HG03060 (cell line): ENCODE data around the gene NCSTN.

Source experiments
- ATAC-seq: cut with Tn5 transposase; IDR thresholded peaks from one replicate; pipeline ENCODE4 v1.9.1; 2021; ENCODE audit warnings: low read depth, moderate number of reproducible peaks; ENCODE audit not compliant: unreplicated experiment

Gene NCSTN

DNA sequence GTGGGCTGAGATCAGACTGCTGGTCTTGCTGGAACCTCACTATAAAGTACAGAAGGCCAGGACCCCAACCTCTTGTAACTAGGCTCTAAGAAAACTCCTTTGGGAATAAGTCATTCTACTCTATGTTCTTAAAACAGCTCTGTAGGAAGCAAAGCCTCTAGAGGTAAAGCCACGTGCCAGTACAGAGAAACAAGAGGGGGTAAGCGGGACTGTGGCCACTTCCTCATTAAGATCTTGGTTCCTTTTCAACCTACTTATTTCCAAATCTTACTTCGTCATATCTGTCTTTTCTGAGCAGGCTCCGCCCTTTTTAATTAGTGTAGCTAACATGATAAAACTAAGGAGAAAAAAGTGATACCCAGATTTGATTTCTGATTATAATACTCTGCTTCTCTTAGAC, 3.8 kb downstream of the NCSTN start:
- no peak for ATAC-seq

DNA sequence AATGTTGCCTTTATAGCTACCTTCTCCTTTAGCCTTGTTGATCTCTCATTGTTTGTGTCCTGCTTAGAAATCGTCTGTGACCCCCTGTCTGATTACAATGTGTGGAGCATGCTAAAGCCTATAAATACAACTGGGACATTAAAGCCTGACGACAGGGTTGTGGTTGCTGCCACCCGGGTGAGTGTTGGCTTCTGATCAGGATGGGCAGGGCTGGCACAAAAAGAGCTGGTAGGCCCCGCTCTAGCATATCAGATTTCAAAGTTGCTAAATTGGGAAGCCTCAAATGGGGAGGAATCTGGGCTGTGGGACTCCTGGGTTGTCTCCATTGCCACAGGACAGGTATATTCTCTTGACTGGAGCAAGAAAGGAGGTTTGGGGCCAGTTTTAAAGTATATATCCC, 8.4 kb downstream of the NCSTN start:
- no peak for ATAC-seq

DNA sequence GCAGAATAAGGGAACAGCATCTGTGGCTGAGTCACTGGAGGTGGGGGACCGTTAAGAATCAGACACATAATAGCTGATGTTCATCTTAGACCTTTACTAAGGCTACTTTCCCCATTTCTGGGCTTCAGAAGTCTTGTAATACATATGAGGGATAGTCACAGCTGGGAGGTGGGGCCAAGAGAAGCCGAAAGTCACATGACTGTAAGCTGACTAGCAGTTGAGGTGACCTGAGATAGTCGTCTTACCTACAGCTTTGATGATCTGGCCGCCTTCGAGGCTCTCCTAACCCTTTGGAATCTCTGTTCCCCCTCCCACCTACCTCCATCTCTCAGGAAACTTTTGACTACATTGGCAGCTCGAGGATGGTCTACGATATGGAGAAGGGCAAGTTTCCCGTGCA, 9.4 kb downstream of the NCSTN start:
- no peak for ATAC-seq

DNA sequence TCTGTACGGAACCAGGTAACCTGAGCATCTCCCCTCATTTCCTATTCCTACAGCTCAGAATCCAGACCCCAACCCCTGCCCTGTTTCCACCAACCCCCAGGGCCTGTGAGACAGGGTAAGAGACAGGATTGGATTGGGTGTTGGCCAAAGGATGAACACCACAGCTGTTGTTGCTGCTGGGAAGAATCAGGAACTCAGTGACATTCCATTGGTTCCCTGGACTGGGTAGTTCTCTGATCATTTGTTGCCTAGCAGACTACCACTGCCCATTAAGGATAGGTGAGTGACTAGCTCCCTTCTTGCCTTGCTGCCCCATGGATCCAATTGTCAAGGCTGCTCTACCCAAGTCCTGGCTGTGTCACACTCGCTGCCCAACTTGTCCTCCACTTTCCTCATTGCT, 10.0 kb downstream of the NCSTN start:
- ATAC-seq: no peak

DNA sequence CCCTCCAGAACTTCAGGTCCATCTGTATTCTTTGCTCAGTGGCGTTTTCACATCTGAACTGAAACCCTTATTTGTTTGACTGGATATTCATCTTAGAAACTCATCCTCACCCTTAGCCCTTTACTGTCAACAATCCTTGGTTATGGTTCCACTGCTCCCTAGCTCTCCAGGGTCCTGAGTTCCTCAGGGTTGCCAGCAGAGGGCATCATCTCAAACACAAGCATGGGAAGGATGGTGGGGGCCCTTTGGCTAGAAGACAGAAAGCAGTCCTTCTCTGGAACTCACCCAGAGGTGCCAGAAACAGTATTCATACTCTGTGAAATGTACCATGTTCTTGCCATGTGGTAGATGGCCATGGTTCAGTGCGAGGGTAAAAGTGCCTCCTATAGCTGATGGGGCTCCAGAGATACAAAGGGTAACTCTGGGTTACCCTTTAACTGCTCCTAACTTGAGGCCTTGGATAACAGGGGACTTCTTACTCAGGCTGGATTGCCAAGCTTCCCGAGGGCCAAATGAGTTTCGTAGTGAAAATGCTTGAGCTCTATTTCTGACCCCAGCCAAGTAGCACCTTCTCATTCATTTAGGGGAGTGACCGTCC, 11.3 kb downstream of the NCSTN start:
- ATAC-seq: no peak

DNA sequence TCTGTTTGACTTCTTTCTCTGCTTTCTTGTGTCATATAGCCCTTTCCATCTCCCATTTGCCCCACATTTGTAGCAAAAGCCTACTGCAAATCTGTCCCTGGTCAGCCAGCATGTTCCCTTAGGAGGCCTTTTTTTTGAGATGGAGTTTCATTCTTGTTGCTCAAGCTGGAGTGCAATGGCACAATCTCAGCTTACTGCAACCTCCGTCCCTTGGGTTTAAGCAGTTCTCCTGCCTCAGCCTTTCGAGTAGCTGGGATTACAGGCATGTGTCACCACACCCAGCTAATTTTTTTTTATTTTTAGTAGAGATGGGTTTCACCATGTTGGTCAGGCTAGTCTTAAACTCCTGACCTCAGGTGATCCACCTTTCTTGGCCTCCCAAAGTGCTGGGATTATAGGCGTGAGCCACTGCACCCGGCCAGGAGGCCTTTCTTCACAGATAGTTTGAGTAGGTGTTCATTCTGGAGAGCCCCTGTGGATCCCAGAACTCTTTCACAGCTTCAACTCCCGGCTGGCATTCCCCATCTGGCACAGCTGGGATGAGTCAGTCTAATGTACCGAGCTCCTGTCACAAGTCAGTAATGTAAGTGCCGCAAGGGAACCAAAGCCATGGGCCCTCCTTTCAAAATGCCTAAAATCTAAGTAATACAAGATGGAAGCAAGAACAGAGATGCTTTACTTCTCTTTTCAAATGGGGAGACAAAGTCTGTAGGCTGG, 14.3 kb downstream of the NCSTN start:
- no peak for ATAC-seq

DNA sequence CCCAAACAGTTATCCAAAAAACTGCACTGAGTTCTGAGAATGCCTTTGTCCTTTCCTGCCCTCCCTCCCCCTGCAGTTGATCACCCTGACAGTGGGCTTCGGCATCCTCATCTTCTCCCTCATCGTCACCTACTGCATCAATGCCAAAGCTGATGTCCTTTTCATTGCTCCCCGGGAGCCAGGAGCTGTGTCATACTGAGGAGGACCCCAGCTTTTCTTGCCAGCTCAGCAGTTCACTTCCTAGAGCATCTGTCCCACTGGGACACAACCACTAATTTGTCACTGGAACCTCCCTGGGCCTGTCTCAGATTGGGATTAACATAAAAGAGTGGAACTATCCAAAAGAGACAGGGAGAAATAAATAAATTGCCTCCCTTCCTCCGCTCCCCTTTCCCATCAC, 14.9 kb downstream of the NCSTN start:
- no peak for ATAC-seq

DNA sequence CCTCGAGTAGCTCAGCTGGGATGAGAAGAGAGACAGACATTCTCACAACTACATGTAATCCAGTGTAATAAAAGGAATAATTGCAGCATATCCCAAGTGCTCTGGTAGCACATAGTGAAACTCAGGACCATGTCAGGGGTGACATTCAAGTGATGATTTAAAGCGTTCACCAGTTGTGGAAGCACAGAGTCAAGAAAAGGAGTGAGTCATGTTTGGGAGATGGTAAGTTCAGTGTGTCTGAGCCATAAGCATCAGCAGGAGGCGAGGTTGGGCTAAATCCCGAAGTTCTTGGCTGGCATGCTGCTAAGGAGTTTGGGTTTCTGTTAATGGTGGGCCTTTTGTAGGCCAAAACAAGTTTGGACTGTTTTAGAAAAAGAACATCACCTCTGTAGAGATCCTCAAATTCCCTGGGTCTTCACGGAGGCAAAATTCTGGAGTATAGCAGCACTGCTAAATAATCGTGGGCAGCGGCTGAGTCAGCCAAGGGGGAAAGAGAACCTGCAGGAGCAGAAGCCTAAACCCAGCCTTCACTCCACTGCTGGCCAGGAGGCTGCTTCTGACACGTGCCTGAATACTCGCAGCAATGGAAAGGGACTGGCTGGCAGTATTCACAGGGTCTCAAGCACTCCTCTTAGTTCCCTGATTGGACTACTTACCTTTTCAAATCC, 16.5 kb downstream of the NCSTN start:
- no peak for ATAC-seq

DNA sequence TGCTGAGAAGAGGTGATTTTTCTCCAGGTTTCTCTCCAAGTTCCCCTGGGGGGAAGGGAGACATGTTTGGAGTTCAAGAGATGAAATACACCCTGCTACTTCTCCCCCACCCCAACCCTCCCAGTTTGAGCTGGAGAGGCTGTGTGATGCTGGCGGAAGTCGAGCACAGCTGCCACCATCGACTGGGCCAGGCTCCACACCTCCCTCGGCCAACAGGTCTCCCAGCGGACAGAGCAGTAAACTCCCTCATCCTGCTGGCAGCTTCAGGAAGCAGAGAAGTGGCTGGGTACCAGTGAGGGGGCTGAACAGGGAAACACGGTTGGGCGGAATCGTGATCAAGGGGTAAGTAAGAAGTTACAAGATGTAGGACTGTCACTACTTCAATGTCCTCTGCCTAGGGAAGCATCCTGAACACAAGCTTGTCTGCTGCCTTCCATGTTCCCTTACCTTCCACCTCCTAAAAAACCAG, 17.1 kb downstream of the NCSTN start:
- no peak for ATAC-seq

DNA sequence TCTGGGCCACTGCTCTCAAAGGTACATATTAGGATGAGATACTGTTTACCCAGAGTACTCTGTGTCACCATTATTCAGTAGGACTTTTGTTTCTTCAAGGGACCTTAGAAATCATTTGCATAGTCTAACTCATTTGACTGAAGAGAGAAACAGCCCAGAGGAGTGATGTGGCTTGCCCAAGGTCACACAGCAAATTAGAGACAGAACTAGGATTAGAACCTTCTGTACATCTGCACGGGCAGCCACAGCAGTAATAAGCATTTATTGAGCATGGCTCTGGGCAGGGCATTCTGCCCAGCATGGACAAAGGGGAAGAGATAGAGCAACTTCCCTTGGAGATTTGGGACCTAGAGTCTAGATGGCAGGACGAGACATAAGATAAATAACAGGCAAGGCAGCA, 18.0 kb downstream of the NCSTN start:
- ATAC-seq: no peak

DNA sequence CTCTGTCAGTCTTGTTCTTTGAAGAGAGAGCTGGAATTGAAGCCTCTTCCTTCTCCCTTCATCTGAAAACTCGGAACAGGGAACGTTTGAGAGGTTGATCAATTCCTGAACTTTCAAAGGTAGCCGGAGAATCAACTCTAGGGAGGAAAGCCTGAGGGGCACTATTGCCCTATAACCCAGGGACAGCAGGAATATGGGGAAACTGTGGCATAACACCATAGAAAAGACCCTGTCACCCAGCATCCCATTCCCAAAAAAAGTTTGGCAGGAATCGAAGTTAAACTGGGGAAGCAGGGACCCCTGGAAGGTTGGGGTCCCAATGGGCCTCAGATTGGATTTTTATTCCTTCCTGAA, 18.6 kb downstream of the NCSTN start:
- no peak for ATAC-seq

DNA sequence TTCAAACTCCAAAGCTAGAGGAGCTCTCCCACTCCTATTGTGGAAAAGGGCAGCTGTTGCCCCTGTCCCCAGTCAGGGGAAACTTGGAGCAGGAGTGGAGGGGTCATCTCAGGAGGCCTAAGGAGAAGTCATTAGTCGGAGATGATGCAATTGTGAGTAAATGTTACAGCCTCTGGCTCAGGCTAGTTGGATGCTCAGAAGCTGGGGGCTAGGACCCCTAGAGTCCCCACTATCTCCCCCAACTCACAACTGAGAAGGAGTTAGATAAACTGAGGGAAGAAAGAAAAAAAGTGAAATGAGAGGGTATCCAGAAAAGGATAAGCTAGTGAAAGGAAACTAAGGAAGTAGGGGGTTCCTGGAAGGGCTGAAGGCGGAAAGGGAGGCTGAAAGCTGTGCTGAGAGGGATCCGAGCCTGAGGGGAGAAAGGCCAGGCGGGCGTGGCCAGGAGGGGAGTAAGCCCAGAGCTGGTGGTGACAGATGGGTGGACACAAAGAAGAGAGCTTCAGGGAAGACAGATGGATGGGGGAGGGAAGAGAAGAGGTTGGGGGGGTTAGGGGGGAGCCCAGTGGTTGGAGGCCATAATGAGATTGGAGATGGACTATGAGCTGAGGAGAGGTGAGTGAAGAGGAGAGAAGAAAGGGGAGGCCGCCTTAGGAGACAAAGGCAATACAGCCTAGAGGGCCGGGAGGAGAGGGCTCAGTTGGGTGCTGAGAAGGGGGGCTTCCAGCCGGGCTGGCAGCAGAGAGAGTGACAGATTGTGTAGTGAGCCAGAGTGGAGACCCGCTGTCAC, 19.2 kb downstream of the NCSTN start:
- no peak for ATAC-seq

DNA sequence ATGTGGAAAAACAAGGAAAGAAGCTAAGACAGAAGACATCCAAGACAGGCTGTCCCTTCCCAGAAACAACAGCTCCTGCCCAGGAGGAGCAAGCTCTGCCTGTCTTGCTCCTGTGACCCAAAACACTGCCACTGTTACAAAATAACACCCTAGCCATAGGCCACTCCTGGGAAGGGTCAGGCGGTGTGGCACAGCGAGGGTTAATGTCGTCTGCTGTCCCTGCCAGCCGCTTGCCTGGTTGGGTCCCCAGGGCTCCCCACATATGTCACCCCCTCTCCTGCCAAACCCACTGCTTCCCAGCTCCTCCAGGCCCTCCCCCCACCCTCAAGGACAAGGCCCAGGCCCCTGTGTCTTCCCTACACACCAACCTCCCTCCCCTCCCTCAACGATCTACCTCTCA, 19.8 kb downstream of the NCSTN start:
- no peak for ATAC-seq

DNA sequence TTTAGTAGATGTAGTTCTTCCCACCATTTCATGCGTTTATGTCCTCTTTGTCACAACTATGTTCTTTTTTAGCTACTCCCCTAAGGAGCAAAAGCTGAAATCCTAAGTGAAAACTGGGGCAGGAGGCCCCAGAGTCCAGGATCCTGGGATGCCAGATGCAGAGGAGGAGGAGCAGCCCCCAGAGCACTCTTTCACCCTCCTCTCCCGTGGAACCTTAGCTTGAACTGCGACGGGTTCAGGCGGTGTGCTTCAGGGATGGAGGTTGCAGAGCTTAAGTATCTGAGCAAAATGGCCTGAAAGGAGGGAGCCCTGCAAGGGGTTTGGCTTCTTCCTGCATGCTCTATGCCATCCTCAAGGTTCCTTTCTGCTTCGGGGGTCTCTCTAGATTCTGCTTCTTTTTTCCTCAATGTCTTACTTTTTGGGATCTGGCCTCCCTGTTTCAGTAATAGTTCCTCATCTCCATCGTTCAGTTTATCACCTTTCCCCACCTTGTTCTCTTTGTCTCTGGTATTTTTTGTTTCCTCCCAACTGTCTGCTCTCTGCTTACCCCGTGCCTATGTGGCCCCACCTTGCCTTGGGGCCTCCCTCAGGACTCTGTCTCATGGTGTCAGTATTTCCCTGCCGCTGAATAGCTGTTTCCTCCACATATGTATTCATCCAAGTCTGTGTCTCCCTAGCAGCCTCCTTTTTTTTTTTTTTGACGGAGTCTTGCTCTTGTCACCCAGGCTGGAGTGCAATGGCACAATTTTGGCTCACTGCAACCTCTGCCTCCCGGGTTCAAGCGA, 21.0 kb downstream of the NCSTN start:
- ATAC-seq: no peak

DNA sequence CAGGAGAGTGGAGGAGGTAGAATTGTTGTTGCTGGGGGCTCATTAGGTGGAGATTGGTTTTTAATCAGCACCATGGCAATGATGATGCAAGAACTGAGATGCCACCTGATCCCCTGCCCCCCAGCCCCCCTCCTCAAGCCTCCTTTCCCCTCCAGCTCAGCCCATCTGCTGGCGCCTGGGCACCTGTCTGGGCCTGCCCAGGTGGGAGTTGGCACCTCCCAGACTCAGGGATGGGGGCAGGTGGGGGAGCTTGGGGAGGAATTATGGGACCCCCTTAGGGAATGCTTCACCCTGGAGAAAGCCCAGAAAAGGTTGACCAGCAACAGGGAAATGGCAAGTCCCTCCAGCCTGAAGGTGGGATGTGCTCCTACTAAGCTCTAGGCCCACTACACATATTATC, 22.1 kb downstream of the NCSTN start:
- ATAC-seq: no peak

DNA sequence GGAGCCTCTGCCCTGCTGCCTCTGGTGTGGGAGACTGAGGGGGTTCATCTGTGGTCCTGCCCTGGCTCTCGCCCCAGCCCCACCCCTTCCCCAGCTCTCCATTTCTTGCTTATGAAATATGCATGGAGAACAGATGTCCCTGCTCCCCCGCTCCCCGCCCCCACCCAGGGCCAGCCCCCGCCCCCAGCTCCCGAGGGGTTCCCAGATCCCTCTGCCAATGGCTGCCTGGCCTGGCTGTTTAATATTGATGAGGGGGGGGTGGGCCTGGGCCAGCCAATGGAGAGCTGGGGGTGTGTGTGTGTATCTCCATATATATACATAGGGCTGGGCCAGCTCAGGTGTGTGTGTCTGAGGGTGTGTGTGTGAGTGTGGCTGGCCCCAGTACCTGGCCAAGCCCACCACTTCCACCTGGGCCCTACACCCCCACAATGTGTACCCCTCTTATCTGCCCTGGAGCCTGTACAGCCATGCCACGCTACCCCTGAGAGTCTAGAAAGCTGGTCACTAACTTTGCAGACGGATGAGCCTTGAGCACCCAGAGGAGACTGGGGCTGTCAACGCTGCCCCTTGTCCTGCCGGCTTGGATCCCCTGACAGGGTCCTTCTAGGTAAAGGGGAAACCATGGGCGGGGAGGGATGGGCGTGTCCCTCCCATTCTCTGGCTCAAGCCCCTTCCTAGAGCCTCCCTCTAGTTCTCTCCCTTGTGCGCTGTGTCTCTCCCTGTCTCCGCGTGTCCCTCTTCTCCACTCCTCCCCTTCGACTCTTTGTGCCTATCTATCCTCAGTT, 23.7 kb downstream of the NCSTN start, which contains the start of gene NHLH1:
NHLH1 (plus strand) TSS at position 341 of the 785 bp plus-strand sequence. CDS start 3,661 bp downstream, outside the sequence.
- no peak for ATAC-seq

DNA sequence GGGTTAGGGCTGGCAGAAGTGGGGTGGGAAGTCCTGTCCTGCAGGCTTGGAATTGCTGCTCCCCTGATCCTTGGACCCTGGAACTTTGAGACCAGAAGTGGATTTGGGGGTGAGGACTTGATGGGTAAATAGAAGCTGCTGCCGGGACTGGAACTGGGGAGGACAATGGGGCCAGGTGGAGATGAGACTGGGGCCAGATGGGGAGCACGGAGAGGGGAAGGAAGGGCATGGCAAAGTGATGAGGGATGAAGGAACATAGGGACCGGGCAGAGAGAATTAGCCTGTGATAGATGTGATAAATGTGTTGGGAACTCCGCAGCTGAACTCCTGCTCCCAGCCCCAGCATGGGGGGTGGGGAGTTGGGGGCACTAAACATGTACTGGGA, 24.3 kb downstream of the NCSTN start:
- no peak for ATAC-seq

DNA sequence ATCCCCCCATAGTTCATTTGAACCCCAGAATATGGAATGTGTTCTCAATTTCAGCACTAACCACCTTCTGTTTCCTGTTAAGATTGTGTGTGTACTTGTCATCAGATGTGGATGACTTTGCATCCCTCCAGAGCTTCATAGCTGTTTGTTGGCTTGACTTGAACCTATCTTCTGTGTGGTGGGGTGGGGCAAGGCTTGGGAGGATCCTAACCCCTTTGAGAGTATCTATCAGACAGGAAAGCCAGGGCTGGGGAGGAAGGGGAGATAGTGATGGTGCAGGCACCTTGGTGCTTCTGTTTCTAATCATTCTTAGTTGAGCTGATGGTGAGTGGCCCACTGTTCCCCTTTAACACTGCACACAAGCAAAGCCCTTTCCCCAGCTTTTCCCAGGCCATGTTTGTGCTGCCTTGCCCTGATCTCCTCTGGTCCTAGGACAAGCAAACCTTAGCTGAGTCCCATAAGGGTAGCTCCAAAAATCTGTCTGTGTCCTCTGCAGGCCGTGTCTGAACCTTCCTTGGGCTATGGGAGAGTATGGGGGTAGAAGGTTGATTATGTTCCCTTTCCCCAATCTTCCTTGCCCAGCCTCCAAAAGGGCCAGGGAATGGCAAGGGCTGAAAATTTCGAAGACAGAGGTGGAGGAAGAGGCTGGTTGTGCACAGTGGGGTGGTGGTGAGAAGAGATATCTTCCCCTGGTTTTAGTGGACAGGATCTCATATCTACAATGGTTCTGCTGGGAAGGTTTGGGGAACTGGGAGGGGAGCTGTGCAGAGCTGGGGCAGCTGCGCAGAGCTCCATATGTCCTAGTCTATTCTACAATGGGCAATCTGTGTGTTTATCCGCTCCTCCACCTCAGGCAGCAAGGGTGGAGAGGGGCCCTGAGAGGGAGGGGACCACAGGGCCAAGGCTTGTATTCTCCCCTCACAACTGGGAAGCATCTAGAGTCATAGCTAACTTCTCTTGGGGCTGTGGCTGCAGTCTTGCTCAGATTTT, 25.0 kb downstream of the NCSTN start:
- ATAC-seq: no peak
